AG20443 (cell line): ENCODE measurements around the gene CMTM2.
"Not testable (repeated sequence)": the region's sequence is repeated elsewhere in the genome, so short reads cannot be mapped to it uniquely, and the experiment has no call there.

Experiments
- DNase-seq: peaks from one replicate; pipeline ENCODE4 v3.0.0; 2012; ENCODE audit warnings: low spot score, mixed read lengths

The CMTM2 gene

DNA sequence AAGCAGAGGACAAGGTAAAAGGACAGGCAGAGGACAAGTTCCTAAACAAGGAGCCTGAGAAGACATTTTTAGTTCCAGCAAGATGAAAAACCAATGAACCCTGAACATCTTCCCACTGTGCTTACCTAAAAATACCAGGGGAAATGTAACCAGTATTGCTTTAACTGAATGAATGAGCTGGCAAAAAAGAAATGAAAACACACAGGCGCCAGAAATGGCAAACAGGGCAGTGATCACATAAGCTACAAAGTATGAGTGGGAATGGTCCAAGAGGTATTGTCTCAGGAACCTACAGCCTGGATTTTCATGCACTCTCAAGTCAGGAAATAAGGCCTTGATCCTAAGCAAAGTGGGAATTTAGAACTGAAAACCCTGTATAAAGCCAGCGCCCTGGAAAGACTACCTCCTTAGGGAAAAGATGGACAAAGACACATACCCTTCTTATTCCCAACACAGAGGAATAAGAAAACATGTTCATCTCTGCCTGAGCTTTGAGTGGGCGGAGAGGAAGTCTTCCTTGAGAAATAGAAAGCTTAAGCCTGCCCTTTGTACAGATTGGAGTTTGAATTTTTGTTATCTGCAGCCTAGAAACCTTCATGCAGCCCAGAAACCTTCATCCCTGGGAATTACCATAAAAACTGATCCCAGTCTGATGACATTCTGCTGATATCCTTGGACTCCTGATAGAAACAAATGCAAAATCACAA lies 2.1 kb downstream of the CMTM2 start:
- DNase-seq = no peak

DNA sequence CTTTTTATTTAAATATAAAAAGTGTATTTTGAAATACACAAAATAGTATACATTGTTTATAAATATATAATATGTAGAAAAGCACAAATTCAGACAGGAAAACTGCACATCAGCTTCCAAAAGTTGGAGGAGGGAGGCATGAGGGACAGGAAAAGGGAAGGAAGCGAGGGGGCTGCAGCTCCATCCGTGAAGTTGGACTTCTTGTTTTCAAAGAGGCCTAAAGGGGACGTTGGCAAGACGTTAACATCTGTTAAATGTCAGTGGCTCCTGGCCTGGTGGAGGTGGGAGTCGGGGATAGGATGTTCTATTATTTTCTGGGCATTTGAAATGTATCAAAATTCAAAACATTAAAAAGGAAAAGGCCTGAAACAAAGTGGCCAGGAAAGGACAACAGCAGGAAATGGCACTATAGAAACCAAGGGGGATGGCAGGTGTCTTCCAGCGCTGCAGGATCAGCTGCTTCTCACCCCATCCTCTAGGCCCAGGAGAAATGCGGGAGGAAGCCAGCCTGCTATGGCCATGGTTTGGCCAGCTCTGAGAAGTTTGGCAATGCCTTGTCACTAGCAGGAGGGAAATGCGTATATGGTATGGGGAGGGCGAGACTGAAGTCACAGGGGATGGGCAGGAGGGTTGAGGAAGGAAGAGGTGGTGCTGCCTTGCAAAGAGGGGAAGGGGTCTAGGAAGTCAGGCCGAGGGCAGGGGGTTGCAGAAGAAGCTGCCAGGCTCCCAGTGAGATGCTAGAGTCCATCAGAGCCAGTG lies 6.4 kb downstream of the CMTM2 start:
- DNase-seq = no peak

DNA sequence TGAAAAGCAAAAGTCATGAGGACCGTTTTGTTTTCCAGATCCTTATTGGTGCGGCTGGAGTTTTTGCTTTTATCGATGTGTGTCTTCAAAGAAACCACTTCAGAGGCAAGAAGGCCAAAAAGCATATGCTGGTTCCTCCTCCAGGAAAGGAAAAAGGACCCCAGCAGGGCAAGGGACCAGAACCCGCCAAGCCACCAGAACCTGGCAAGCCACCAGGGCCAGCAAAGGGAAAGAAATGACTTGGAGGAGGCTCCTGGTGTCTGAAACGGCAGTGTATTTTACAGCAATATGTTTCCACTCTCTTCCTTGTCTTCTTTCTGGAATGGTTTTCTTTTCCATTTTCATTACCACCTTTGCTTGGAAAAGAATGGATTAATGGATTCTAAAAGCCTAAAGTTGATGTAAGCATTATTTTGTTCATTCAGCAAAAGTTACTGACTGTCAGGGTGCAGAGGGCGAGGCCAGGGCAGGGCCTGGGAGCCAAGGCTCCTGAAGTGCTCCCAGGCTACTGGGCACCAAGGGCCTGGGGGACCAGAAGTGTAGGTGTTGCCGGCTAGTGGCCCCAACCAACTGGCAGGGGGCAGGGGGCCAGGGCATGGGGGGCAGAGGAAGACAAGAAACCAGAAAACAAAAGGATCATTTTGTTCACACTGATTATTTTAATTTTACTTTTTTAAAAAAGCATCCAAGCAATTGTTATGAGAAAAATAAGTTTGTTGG lies 8.8 kb downstream of the CMTM2 start:
- DNase-seq = no peak

DNA sequence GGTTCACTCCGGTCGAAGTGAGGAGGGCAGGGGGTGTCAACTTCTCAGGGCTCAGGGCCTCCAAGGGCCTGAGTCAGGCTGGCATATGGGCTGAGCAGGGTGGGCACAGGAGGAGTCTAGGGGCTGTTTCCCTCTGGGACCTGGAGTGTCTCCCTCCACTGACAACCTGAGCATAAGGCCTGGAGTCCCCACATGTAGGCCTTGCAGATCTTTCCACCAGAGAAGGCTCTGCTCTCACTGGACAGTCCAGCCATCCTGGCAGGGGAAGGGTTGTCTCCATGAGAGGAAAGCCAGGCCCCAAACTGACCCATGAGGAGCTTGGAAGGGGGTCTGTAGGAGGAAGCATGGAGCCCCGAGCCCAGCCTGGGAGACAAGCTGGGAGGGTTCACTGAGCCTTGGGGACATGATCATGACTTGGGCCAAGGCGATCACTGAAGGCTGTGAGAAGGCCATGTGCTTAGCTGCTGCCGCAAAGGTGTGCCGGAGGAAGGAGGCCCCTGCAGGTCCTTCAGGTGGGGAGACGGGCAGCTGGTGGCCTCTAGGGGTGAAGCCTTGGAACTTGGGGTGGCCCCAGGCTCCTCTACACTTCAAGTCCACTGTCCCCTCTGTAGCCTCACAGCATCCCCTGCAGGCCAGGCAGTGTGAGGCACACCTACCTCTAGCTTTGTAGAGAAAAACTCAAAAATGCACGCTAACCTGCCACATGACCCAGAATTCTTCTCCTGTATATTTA lies 9.9 kb downstream of the CMTM2 start:
- DNase-seq = peak; percentile 46

DNA sequence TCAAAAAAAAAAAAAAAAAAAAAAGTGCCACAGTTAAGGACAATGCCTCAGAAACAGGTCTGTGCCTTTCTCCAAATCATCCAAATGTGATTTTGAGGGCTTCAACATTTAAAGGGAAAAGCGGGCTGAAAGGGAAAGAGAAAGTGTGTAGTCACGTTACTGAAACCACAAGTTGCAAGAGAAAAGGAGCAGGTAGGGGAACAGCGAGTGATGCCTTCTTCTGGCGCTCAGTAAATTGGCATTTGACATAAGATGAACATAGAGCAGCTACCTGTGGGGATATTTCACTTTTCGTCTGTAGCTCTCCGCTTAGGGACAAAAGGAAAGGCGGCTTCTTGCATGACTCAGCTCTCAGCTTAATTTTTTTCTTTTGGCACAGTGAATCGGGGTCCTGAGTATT lies 11.1 kb downstream of the CMTM2 start:
- no peak for DNase-seq

DNA sequence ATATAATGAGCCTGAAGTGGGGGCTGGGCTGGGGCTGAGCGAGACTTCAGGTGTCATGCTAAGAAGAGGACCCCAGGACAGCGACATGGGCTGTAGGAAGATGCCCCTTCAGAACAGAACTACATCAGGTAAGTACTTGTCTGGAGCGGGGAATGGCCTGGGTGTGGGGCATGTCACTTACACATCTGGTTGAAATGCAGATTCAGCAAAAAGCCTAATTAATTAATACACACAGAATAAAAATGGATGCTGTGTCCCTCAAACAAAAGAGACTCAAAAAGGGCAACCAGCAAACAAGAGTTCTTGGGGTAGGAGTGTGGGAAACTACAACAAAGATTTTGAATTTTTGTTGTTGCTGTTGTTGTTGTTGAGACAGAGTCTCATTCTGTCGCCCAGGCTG lies 11.8 kb downstream of the CMTM2 start:
- DNase-seq = no peak

DNA sequence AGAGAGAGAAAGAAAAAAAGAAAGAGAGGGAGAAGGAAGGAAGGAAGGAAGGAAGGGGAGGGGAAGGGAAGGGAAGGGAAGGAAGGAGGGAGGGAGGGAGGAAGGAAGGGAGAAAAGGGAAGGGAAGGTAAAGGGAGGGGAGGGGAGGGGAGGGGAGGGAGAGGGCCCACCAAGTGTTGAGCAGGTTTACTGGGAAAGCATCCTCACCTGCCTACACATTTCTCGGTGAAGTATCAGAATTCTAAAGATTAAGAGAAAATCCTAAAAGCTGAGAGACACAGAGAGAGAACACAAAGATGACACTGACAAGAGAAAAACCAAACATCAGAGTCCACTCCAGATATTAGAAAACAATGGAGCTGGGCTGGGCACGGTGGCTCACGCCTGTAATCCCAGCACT lies 13.0 kb downstream of the CMTM2 start:
- no peak for DNase-seq

DNA sequence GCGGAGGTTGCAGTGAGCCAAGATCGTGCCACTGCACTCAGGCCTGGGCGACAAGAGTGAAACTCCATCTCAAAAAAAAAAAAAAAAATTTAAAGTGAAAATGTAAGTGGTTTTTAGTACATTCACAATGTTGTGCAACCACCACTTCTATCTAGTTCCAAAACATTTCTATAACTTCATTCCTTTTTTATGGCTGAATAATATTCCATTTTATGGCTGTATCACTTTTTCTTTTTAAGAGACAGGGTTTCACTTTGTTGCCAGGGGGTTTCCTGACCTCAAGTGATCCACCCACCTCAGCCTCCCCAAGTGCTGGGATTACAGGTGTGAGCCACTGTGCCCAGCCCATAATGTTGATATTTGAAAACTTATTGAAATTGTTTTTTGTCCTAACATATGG lies 13.6 kb downstream of the CMTM2 start:
- DNase-seq = no peak

DNA sequence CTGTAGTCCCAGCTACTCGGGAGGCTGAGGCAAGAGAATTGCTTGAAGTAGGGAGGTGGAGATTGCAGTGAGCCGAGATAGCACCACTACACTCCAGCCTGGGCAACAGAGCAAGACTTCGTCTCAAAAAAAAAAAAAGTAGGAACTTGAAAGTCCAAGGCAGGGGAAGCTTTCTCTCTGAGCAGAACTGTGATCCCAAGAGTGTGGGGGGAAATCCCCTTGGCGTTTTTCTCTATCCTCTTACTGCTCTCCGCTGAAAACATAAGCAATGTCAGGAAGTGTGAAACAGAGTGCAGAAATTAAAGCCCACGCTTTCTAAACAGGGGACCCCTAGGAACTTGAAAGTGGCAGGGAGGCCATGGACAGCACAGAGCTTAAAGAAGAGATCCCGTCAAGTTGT lies 15.5 kb downstream of the CMTM2 start:
- no peak for DNase-seq

DNA sequence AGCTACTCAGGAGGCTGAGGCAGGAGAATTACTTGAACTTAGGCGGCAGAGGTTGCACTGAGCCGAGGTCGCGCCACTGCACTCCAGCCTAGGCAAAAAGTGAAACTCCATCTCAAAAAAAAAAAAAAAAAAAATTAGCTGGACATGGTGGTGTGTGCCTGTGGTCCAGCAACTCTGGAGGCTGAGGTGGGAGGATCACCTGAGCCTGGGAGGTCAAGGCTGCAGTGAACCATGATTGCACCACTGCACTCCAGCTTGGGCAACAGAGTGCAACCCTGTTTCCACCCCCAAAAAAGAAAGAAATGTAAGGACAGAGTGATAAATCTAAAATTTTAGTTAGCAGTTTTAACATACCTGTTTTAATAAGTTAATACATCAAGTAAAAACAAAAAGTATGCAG lies 17.3 kb downstream of the CMTM2 start:
- DNase-seq = not testable (repeated sequence)

DNA sequence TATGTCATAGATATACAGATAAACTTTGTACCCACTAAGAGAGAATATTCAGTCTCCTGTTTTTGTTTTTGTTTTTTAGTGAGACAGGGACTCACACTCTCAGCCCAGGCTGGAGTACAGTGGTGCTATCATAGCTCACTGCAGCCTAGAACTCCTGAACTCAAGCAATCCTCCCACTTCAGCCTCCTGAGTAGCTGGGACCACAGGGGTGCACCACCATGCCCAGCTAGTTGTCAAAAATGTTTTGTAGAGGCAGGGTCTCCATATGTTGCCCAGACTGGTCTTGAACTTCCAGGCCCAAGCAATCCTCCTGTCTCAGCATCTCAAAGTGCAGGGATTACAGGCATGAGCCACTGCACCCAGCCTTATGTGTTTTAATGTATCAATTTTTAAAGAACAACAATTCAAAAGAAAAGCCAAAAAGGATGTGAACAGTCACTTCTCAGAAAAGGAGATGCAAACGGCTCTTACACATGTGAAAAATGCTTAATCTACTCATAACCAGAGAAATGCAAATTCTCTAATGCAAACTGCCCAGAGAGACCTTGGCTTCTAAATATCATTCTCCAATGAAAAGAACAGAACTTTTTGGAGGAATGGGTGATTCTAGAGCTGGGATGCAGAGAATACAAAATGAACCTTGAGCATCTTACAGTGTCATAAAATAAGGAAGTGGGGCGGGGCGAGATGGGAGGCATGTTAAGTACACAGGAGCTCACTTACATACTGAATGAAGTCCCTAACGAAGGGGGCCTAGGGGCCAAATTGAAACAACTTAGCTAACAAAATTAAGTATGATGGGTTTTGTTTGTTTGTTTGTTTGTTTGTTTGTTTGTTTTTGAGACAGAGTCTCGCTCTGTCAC lies 18.0 kb downstream of the CMTM2 start:
- DNase-seq = no peak

DNA sequence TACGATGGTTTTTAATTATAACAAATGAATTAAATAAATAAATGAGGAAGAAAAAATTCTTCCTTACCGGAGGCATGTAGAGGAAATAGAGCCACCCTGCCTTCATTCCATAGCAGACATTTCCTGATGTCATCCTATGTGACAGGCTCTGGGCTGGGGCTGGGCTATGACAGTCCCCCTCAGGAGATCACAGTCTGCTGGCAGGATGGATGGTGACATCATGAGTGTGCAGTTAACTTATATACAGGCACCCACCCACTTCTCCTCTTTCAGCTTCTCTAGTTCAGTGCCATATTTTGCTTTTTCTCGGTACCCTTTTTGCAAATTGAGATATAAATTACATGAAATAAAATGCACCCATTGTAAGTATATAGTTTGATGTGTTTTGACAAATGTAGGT lies 18.8 kb downstream of the CMTM2 start:
- no peak for DNase-seq

DNA sequence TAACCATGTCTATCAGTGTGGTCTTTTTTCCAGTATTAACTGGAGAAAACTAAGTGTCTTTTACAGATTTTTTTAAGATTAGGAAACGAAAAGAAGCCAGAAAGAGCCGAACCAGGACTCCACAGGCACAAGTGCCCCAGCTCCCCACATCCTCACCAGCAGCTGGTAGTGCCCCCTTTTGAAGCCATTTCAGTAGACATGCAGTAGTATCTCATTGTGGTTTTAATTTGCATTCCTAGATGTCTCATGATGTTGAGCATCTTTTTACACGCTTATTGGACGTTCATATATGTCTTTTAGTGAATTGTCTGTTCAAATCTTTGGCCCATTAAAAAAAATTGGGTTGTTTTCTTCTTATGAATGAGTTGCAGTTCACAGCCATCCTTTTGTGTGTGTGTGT lies 20.5 kb downstream of the CMTM2 start:
- DNase-seq = no peak

DNA sequence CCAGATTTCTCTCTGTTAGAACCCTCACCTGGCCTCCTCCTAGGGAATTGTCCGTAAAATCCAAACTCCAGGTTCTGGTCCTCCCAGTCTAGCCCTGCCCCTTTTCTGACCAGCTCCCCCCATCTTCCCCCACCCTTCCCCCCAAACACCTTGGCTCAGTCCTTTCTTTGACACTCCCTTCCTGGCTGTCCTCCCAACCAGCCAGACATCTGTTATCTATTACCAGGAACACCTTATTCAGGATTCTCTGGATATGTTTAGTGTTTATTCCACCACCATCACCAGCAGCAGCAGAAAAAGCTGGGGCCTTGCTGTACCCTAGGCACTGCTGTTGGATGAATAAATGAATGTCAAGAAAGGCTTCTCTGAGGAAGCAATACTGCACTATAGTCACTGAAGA lies 21.2 kb downstream of the CMTM2 start:
- DNase-seq = no peak

DNA sequence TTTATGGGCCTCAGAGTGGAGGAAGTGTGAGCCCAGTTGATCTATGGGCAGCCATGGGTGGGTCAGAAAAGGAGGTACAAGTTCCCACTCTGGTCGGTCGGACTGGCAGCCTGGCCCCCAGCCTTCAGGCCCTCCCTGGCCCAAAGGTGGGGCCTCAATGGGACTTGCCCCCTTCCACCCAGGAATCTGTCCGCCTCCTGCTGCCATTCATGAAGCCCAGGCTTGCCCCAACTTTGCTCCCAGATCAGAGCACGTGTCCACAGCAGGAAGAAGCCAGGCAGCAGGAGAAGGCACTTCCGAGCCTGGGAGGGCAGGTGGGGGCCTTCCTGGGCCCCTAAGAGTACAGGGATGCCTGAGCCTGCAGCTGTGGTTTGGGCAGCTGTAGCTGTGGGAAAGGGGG lies 22.2 kb downstream of the CMTM2 start:
- no peak for DNase-seq

DNA sequence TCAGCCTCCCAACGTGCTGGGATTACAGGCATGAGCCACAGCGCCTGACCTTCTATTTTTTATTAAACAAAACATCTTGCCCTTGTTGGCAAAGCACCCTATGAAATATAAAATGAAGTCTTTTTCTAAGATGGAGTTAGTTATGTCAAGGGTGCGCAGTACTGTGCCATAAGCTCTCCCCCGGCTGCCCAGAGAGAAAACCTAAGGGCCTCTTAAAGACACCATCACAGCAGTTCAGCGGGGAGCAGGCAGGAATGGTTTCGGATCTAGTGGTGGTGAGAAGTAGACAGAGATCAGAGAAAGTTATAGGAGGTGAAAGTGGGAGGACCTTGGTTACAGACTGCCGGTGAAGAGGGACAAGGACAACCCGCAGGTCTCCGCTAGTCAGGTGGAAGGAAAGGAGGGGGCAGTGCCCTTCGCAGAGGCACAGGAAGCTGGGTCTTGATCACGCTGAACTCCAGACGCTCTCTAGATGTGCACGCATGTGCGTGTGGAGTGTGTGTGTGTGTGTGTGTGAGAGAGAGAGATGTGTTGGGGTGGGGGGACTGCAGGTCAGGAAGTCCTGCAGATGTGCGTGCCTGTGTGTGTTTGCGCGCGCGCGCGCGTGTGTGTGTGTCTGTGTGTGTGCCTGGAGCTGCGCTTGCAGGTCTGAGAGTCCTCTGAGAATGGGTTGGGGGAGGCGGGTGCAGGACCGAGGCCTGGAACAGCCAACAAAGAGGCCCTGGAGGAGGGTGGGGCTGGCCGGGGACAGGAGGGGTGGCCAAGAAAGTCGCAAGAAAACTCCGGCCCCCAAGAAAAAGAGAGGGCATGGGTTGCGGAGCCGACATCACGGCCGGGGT lies 24.5 kb downstream of the CMTM2 start:
- peak; percentile 69 for DNase-seq

DNA sequence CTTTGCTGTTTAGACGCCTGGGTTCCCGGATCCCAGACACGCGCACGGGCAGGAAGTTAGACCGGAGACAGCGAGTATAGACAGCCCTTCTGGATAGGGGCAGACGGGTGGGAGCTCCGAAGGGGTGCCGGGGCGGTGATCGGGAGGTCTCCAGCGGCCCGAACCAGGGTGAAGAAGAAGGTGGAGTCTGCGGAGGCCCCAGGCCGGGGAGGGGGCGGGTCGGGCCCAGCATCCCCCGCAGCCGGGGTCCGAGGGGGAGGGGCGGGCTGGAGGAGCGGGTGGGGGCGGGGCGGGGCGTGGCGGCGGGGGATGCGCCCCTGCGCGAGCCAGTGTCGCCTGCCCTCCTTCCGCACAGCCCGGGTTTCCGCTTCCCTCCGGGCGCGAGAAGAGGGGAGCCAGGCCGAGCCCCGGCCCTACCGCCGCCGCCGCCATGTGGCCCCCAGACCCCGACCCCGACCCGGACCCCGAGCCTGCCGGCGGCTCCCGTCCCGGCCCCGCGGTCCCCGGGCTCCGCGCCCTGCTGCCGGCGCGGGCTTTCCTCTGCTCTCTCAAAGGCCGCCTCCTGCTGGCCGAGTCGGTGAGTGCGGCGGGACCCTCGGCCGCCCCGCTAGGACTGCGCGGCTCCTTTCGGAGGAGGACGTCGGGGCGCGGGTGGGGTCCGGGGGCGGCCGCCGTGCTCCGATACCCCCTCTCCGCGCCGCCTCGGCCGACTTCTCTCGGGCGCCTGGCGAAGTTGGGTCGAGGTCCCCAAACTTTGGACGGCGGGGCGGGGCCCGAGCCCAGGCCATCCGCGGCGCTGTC lies 25.3 kb downstream of the CMTM2 start, which contains the start of gene CMTM3:
TSS of gene CMTM3 (plus strand) at position 329 of the 801 bp plus-strand sequence. CDS start at position 431, 102 bp downstream.
- peak; percentile 88 for DNase-seq

DNA sequence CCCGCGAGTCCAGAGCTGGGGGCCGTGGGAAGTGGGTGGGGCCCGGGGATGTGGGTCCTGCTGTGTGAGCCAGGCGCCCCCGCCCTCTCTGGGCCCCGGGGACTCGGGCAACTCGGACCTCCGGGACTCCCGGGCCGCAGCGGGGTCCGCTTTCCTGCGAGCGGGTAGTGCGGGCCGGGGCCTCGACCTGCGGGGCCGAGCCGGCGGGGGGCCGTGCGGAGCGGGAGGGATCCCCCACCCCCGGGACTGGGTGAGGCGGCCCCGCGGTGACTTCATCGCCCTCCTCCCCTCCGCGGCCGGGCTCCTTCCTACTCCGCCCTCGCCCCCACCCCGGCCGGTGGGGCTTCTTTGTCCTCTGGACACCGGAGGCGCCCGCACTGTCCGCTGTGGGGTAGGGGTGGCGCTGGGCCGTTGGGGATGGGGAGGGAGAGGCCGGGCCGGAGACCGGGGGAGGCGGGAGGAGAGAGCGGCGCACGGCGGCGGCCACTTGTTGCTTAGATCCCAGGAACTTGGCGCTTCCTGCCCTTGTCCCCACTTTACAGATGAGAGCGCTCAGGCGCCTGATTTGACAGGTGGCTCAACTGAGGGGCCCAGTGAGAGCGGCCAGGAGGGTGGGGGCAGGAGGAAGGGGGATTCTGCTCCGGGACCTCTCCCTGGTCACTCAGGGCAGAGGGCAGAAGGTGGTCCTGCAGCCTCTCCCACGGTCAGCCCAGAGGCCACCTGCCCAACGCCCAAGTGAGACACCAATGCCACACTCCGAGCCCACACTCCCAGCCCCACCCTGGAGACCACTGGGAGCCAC lies 26.1 kb downstream of the CMTM2 start:
- DNase-seq = peak; percentile 77
